Prostate gland (tissue), 2 donors: ENCODE measurements around the gene EREG. TPM values are rescaled to one million over a fixed set of nuclear protein-coding genes. Genes with fewer than 3 reads are reported as not detected.

Source experiments
- DNase-seq: peaks from one replicate; pipeline ENCODE4 v3.0.0-alpha.2; 2019; ENCODE audit warnings: low spot score
- H3K27ac ChIP-seq, 2 donors: fragments of 200-600 bp; sonication (generic); 2 replicates each; pipeline ENCODE4 v1.5.1; 2017 to 2019
- H3K27me3 ChIP-seq: fragments of 200-600 bp; sonication (generic); replicated peaks from 2 replicates; pipeline ENCODE4 v1.5.1; 2019; ENCODE audit not compliant: insufficient read depth
- H3K36me3 ChIP-seq, 2 donors: fragments of 200-600 bp; sonication (generic); 1 replicate in 1 of 2; 2 replicates in 1 of 2; pipeline versions ENCODE4 v1.5.1 to v1.8.1; 2017 to 2019
- H3K4me1 ChIP-seq: fragments of 200-600 bp; sonication (generic); replicated peaks from 2 replicates; pipeline ENCODE4 v1.5.1; 2019
- H3K4me3 ChIP-seq, 2 donors: fragments of 200-600 bp; sonication (generic); 2 replicates each; pipeline ENCODE4 v1.5.1; 2017 to 2019
- H3K9me3 ChIP-seq: fragments of 200-600 bp; sonication (generic); 2 replicates; pipeline ENCODE4 v1.5.1; 2017
- CTCF ChIP-seq, 4 experiments: fragments of 200-600 bp in 2 of 4; fragments of 450-650 bp in 2 of 4; sonication (generic) in 2 of 4; IDR thresholded peaks; 1 replicate in 3 of 4; 2 replicates in 1 of 4; pipeline ENCODE4 v1.5.1; 2016 to 2019; ENCODE audit warnings: antibody characterized with exemption in 4 of 4, mild to moderate bottlenecking in 2 of 4, moderate library complexity in 2 of 4
- POLR2A ChIP-seq: fragments of 450-650 bp; IDR thresholded peaks from one replicate; pipeline ENCODE4 v1.6.1; 2016; ENCODE audit warnings: antibody characterized with exemption, mild to moderate bottlenecking
- POLR2AphosphoS5 ChIP-seq: sonication (generic); formaldehyde crosslinking; IDR thresholded peaks from one replicate; pipeline ENCODE4 v1.6.1; 2017; ENCODE audit warnings: antibody characterized with exemption
- WGBS: methylation state at CpG from one replicate; pipeline ENCODE4 v1.1.5; 2018; 5-methylcytosine and 5-hydroxymethylcytosine counted together
- intact Hi-C: fragments of 100-400 bp; cut with DNase I; formaldehyde crosslinking; loops from one replicate; pipeline ENCODE4 v1.14.2; 2022
- total RNA-seq, 2 donors: library from RNA; depleted of rRNA; stranded (reverse); fragments of >200 nt; gene quantifications; one replicate each; pipeline ENCODE4 v1.1.0, GENCODE V29; 2016

The EREG gene
- total RNA-seq, 2 donors from 2014 or later = 0.18 to 0.51 TPM

DNA sequence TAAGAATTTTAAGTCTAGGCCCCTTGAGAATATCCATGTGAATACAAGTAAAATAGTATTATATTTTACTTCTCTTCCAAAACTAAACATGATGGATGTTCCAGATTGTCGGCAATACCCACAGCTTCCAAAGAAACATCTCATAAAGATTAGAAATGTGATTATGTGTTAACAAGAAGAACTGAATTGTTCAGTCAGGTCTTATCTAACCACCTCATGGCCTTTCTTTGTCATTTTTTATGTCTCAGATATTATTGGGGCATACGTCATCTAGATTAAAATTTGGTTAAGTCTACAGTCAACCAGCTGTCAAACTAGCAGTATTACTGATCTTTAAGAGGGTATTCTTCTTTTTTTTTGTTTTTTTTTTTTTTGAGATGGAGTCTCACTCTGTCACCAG, 46.7 kb upstream of the EREG start:
- Histone ChIP-seq H3K4me1 (no peaks in the 10 kb centered on the region), H3K9me3 (no peaks in the 10 kb centered on the region), H3K36me3 (no peaks in the 10 kb centered on the region), H3K27ac (no peak overlapping the region), H3K27me3 (no peaks in the 10 kb centered on the region), H3K4me3 (no peak overlapping the region)
- TF ChIP-seq CTCF (IDR thresholded peaks at IDR 0.05) (no peak), POLR2AphosphoS5 (no peak), POLR2A (no peak)
- DNase-seq = no peak
- WGBS = 26% methylated on average over 2 of the region's 2 CpGs
- intact Hi-C loops = loop anchor here (10.0 kb wide), 1 partner anchor 93 kb away; no protein-coding TSS in a partner anchor

DNA sequence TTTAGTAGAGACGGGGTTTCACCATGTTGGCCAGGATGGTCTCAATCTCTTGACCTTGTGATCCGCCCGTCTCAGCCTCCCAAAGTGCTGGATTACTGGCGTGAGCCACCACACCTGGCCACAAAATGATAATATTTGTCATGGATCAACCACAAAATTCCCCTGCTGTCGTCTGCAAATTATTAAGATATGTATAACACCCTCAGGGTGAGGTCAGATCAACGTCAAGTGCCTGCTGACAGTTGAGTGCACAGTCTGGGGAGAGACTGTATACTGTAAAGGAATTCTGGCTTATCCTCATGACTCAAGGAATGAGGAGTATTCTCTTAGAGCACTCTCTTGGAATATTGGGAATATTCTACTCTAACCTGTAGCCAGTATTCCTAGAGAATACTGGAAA, 45.5 kb upstream of the EREG start:
- Histone ChIP-seq H3K36me3 (no peaks in the 10 kb centered on the region), H3K27me3 (no peaks in the 10 kb centered on the region), H3K4me3 (no peak overlapping the region), H3K4me1 (no peaks in the 10 kb centered on the region), H3K9me3 (no peaks in the 10 kb centered on the region), H3K27ac (no peak overlapping the region)
- DNase-seq = no peak
- TF ChIP-seq POLR2A = no peak
- no peak for TF ChIP-seq POLR2AphosphoS5
- TF ChIP-seq CTCF (IDR thresholded peaks at IDR 0.05) = no peak
- 82% methylated on average over 6 of the region's 6 CpGs for WGBS
- intact Hi-C loops = loop anchor here (10.0 kb wide), 1 partner anchor 95 kb away; no protein-coding TSS in a partner anchor

GRCh38 chr4:74320559-74321118, 44.3 kb upstream of the EREG start:
- Histone ChIP-seq H3K27ac (no peak overlapping the region), H3K4me1 (no peaks in the 10 kb centered on the region), H3K4me3 (no peak overlapping the region), H3K9me3 (no peaks in the 10 kb centered on the region), H3K36me3 (no peaks in the 10 kb centered on the region), H3K27me3 (no peaks in the 10 kb centered on the region)
- peak in 2 of 4 experiments; percentile 45 to 63 for TF ChIP-seq CTCF (IDR thresholded peaks at IDR 0.05)
- TF ChIP-seq POLR2A = no peak
- no peak for TF ChIP-seq POLR2AphosphoS5
- WGBS = 39% methylated on average over 4 of the region's 4 CpGs
- DNase-seq = peak; percentile 54
- intact Hi-C loops = no loop called here

GRCh38 chr4:74322301-74322700, 42.6 kb upstream of the EREG start:
- intact Hi-C loops = no loop called here
- DNase-seq = no peak
- no peaks in the 10 kb centered on the region for H3K27me3 ChIP-seq
- no peak overlapping the region for H3K27ac ChIP-seq
- TF ChIP-seq CTCF (IDR thresholded peaks at IDR 0.05) = no peak
- no peak for TF ChIP-seq POLR2AphosphoS5
- TF ChIP-seq POLR2A = no peak
- H3K4me1 ChIP-seq = no peaks in the 10 kb centered on the region
- WGBS = 73% methylated on average over 3 of the region's 3 CpGs
- H3K4me3 ChIP-seq = no peak overlapping the region
- H3K36me3 ChIP-seq = no peaks in the 10 kb centered on the region
- no peaks in the 10 kb centered on the region for H3K9me3 ChIP-seq

DNA sequence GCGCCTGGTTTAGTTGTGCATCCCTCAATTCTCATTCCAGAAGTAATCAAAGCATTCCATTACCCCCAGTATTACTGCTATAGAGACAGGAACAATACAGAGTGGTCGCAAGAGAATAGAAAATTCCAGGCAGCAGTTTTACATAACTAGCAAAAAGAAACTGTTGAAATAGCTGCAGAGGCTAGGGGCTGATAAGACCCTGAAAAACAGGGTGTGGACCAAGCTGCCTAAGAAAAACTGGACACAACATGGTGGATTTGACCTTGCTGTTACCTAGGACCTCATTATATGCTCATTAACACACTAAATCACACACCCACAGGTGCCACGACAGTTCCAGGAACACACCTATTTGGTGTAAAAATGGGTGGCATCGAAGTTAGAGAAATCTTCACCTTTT, 41.3 kb upstream of the EREG start:
- no peaks in the 10 kb centered on the region for H3K36me3 ChIP-seq
- H3K27me3 ChIP-seq = no peaks in the 10 kb centered on the region
- TF ChIP-seq POLR2AphosphoS5 = no peak
- no peak for TF ChIP-seq POLR2A
- no peak for TF ChIP-seq CTCF (IDR thresholded peaks at IDR 0.05)
- H3K27ac ChIP-seq = no peak overlapping the region
- 87% methylated on average over 4 of the region's 4 CpGs for WGBS
- H3K4me1 ChIP-seq = no peaks in the 10 kb centered on the region
- H3K4me3 ChIP-seq = no peak overlapping the region
- intact Hi-C loops = no loop called here
- DNase-seq = no peak
- no peaks in the 10 kb centered on the region for H3K9me3 ChIP-seq
